Heart left ventricle (tissue), 16 donors: Measurements from ENCODE around the gene TAF4. TPM values are rescaled to one million over a fixed set of nuclear protein-coding genes. Genes with fewer than 3 reads are reported as not detected.

Source experiments
- ATAC-seq, 4 donors: fragments of 200-7000 bp; cut with Tn5 transposase; one replicate each; pipeline ENCODE4 v1.9.1; 2020 to 2022; ENCODE audit warnings: moderate library complexity in 4 of 4, mild to moderate bottlenecking in 3 of 4, moderate number of reproducible peaks in 1 of 4
- DNase-seq, 5 donors: peaks; one replicate each; pipeline ENCODE4 v3.0.0-alpha.2; 2020
- H3K27ac ChIP-seq, 12 donors: fragments of 200-600 bp; sonication (generic) in 4 of 12; one replicate each; pipeline versions ENCODE4 v1.5.0 to v1.8.0; 2016 to 2022; ENCODE audit warnings: mild to moderate bottlenecking in 2 of 12
- H3K27me3 ChIP-seq, 9 donors: fragments of 200-600 bp; sonication (generic) in 2 of 9; one replicate each; pipeline versions ENCODE4 v1.5.1 to v1.8.0; 2016 to 2022; ENCODE audit warnings: mild to moderate bottlenecking in 3 of 9
- H3K36me3 ChIP-seq, 9 donors: fragments of 200-600 bp; sonication (generic) in 2 of 9; one replicate each; pipeline versions ENCODE4 v1.5.0 to v1.8.0; 2018 to 2022; ENCODE audit warnings: mild to moderate bottlenecking in 2 of 9
- H3K4me1 ChIP-seq, 12 donors: fragments of 200-600 bp; sonication (generic) in 4 of 12; one replicate each; pipeline versions ENCODE4 v1.5.0 to v1.8.0; 2016 to 2022; ENCODE audit warnings: mild to moderate bottlenecking in 3 of 12
- H3K4me3 ChIP-seq, 12 donors: fragments of 200-600 bp; sonication (generic) in 4 of 12; one replicate each; pipeline versions ENCODE4 v1.5.0 to v1.8.0; 2017 to 2022; ENCODE audit warnings: mild to moderate bottlenecking in 9 of 12, moderate library complexity in 4 of 12
- H3K9me3 ChIP-seq, 12 donors: fragments of 200-600 bp; sonication (generic) in 4 of 12; one replicate each; pipeline versions ENCODE4 v1.5.0 to v1.8.0; 2016 to 2022; ENCODE audit warnings: mild to moderate bottlenecking in 1 of 12
- CTCF ChIP-seq, 12 donors: fragments of 200-600 bp; sonication (generic) in 4 of 12; IDR thresholded peaks; one replicate each; pipeline versions ENCODE4 v1.5.0 to v1.8.0; 2018 to 2022; ENCODE audit warnings: antibody characterized with exemption in 12 of 12, mild to moderate bottlenecking in 5 of 12
- POLR2A ChIP-seq, 2 donors: fragments of 450-650 bp; IDR thresholded peaks; one replicate each; pipeline ENCODE4 v1.6.1; 2017; ENCODE audit warnings: antibody characterized with exemption in 2 of 2, mild to moderate bottlenecking in 2 of 2, moderate library complexity in 2 of 2
- WGBS, 4 donors: extraction: QIAGEN DNeasy Blood & Tissue Kit in 2 of 4; methylation state at CpG; one replicate each; pipeline versions ENCODE4 v1.1.5 to v1.1.7; 2013 to 2018; 5-methylcytosine and 5-hydroxymethylcytosine counted together
- intact Hi-C, 10 donors: fragments of 100-400 bp; cut with DNase I; formaldehyde crosslinking; loops; one replicate each; pipeline versions ENCODE4 v1.11.1 to v1.14.2; 2022
- polyA plus RNA-seq, 2 donors: library from polyadenylated mRNA; stranded (reverse); fragments of 200-250 nt; gene quantifications; one replicate each; pipeline ENCODE4 v1.2.3, GENCODE V29; 2013
- total RNA-seq, 9 donors: library from RNA; depleted of rRNA in 2 of 9; stranded (reverse); fragments of >200 nt in 2 of 9; fragmentation: NEBNext Ultra II Directional in 3 of 9; extraction: Animal tissue kit (Norgen Biotek cat#: 25700) in 3 of 9; gene quantifications; one replicate each; pipeline versions ENCODE4 v1.1.0 to v1.2.4, GENCODE V29; 2016 to 2023
- donor health status: ischemic (EF 13 %, LVEDD 7.1; RV severe dilation, severe dysfunction).
- donor health status: healthy with polysubstance abuse.
- donor health status: DM: no; HTN: yes; CAD: no.
- donor health status: DM: no; HTN: no; CAD: no.
- donor health status: ischemic (EF 25% LVEDD 6.9; RV normal size, moderate dysfunction).
- donor health status: ischemic (EF 25% LVEDD 5.7; RV mildly dilated, moderate dysfunction).
- donor health status: healthy.
- donor health status: DM: yes; HTN: yes; CAD: no.
- donor health status: ischemic (EF 35%, LVEDD 5.7; RV mildly dilated, moderate dysfunction).
- donor health status: nonischemic (EF 11% LVEDD 7.7; RV severe dilation, severe dysfunction).
- donor health status: DM: yes; HTN: yes; CAD: no.
- donor health status: PGD.
- donor health status: ischemic (EF 29% LVEDD 5.4; RV normal size, mild dysfunction).
- donor health status: nonischemic (EF 23%, LVEDD 6.1; RV moderate dilation, normal function).

TAF4 gene
- total and polyA plus RNA-seq, 11 donors: 4.5 to 37.7 (median 10.7) TPM

- Histone ChIP-seq H3K27ac (no peak overlapping the region), H3K27me3 (no peaks in the 10 kb centered on the region), H3K36me3 (peaks cover 0 to 34% (median 18%) of the 10 kb centered on the region in 9 donors), H3K4me1 (peaks cover 0 to 6% (median 0%) of the 10 kb centered on the region in 12 donors), H3K4me3 (no peak overlapping the region), H3K9me3 (no peaks in the 10 kb centered on the region)
- intact Hi-C loops: no loop called here
- ATAC-seq (peak in 1 of 4 donors; percentile 19), DNase-seq (no peak)
- TF ChIP-seq POLR2A (IDR thresholded peaks at IDR 0.05): no peak
- TF ChIP-seq CTCF (IDR thresholded peaks at IDR 0.05): no peak
- WGBS, 4 donors: 95 to 98% (median 97%) methylated on average over 40 to 65 of the region's 65 CpGs
Observed at GRCh38 chr20:61979701-61980635, 85.7 kb downstream of the TAF4 start.

DNA sequence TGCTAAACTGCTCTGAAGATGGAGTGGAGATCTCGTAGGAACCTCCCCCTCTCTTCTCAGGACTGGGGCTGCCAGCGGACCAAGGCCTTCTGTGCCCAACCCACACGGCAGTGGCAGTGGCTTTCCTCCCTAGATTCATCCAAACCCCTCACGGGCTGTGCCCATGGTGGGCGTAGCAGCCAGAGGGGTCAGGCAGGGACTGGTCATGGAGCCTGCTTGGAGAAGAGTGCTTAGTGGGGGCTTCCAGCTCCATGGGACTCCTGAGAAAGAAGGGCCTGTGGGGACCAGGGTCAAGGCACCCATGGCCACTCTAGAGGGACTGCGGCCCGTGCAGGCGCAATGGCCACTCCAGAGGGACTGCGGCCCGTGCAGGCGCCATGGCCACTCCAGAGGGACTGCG is 86.6 kb downstream of the TAF4 start:
- Histone ChIP-seq H3K9me3 (no peaks in the 10 kb centered on the region), H3K4me3 (no peak overlapping the region), H3K36me3 (peaks cover 0 to 37% (median 20%) of the 10 kb centered on the region in 9 donors), H3K27ac (no peak overlapping the region), H3K27me3 (no peaks in the 10 kb centered on the region), H3K4me1 (peaks cover 0 to 6% (median 0%) of the 10 kb centered on the region in 12 donors)
- TF ChIP-seq POLR2A (IDR thresholded peaks at IDR 0.05) (no peak), CTCF (IDR thresholded peaks at IDR 0.05) (no peak)
- no peak for DNase-seq
- no peak for ATAC-seq
- intact Hi-C loops: no loop called here
- 95 to 98% (median 96%) methylated on average over 5 to 12 of the region's 12 CpGs for WGBS, 4 donors

GRCh38 chr20:61978491-61978890 is 87.2 kb downstream of the TAF4 start:
- Histone ChIP-seq H3K27me3 (no peaks in the 10 kb centered on the region), H3K9me3 (no peaks in the 10 kb centered on the region), H3K4me3 (no peak overlapping the region), H3K27ac (no peak overlapping the region), H3K4me1 (peaks cover 0 to 6% (median 0%) of the 10 kb centered on the region in 12 donors), H3K36me3 (peaks cover 0 to 40% (median 26%) of the 10 kb centered on the region in 9 donors)
- intact Hi-C loops: no loop called here
- TF ChIP-seq POLR2A (IDR thresholded peaks at IDR 0.05) (no peak), CTCF (IDR thresholded peaks at IDR 0.05) (no peak)
- ATAC-seq: no peak
- 95 to 99% (median 98%) methylated on average over 20 of the region's 20 CpGs for WGBS, 4 donors
- no peak for DNase-seq

DNA sequence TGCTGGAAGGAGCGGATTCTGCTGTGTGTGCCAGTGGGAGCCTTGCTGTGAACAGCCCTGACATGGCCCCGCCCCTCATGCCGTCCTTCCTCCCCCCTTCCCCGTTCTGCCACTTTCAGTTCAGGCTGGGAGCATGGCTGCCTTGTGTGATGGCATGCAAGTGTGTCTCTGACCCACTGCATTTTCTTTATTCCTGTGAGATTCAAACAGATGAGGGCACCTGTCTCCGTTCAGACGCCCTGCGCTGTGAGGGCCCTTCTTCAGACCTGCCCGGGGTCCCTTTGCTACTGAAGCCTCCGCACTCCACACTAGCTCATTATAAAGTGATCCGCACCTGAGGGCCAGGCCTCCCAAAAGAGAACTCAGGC is 88.3 kb downstream of the TAF4 start:
- TF ChIP-seq POLR2A (IDR thresholded peaks at IDR 0.05) (no peak), CTCF (IDR thresholded peaks at IDR 0.05) (no peak)
- intact Hi-C loops: no loop called here
- WGBS, 4 donors: 91 to 96% (median 93%) methylated on average over 10 of the region's 10 CpGs
- Histone ChIP-seq H3K4me1 (peaks cover 0 to 6% (median 0%) of the 10 kb centered on the region in 12 donors), H3K27ac (no peak overlapping the region), H3K36me3 (peaks cover 0 to 50% (median 36%) of the 10 kb centered on the region in 9 donors), H3K27me3 (no peaks in the 10 kb centered on the region), H3K4me3 (no peak overlapping the region), H3K9me3 (no peaks in the 10 kb centered on the region)
- ATAC-seq: no peak
- no peak for DNase-seq
